ENCODE results near the gene PLEKHM1.
"Not testable (repeated sequence)": the region's sequence is repeated elsewhere in the genome, so short reads cannot be mapped to it uniquely, and the experiment has no call there.

PLEKHM1 gene

DNA sequence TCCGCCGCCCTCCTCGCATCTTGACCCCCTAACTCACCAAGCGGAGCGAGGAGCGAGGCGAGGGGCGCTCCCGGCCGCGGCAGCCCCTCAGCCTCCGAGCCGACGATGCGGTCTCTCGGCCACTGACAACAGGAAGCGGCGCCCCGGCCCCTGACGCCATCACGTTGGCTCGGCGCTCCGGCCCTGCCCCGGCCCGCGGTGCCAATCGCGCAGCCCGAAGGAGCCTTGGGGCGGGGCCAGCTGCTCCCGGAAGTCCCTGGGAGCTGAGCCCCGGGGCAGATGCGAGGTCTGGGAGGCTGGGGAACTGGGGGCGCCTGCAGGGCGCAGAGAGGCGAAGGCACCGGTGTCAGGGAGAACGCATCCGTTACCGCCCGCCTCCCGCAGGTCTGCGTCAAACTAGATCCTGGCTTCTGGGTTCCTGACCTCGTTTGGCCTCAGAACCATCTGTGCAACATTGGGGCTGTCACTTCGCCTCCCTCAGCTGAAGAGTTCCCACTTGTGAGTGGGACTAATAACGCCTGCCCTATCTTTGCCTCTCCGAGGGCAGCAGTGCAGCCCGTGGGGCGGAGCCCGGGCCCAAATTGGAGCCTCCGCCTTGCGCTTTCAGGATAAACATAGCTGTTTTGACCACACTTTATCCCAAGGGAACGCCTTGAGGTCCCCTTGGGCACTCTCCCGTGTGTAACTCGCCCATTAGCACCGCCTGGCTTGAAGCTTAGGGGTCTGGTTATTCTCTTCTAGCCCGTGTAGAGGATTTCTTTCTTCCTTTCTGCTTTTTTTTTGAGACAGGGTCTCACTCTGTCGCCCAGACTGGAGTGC is at the start of gene PLEKHM1:
Gene PLEKHM1 (minus strand): TSS at position 107 of the 819 bp plus-strand sequence. CDS start 8,237 bp downstream, outside the sequence.
- in situ Hi-C loops (cut with MboI; ENCODE audit: low sequenced_read_pairs) = not testable (repeated sequence)

GRCh38 chr17:45538168-45538567 is 47.6 kb upstream of the PLEKHM1 start:
- in situ Hi-C loops (cut with MboI; ENCODE audit: low sequenced_read_pairs) = not testable (repeated sequence)

GRCh38 chr17:45506072-45506471 is 15.6 kb upstream of the PLEKHM1 start:
- in situ Hi-C loops (cut with MboI; ENCODE audit: low sequenced_read_pairs) = not testable (repeated sequence)

DNA sequence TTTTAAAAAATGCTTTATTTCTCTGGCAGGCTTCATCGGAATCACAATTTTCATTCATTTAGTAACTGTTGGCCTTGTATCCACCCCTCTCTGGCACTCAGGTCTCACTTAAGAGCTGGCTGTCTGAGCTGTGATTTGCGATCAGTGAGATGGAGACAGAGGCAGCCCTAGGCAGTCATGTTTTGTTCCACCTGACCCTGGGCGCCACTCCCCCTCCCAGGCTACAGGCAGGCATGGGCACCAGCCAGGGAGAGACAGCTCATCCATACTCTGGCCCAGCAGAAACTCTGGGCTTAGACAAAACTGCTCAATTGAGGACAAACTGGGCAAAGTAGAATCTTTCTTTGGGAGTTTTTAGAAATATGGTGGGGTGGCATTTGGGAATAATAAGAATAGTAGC is 14.7 kb upstream of the PLEKHM1 start:
- in situ Hi-C loops (cut with MboI; ENCODE audit: low sequenced_read_pairs) = not testable (repeated sequence)

DNA sequence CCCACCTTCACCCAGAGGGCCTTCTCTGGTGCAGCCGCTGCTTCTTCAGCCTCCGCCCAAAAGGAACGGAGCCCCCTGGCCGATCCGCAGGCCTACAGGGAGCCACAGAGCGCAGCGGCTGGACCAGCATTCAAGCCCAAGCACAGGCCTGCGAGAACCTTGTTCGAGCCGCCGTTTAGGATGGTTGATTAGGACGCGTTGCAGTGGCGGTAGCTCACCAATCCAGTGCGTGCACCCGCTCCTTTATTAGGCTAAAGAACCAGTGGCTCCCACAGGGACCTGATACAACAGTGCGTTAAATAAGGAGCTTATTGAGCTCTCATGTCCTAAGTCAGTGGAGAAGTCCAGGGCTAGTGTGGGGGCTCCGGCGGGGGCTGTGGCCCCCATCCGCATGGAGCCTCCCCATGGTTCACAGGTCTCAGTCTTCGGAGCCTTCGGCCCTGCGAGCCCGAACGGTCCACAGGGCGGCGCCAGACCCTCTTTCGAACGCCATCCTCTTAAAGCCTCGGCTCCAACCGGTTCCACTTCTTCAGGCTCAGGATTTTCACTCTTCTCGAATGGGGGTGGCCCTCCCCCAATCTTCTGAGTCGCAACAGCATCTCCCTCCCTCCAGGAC is 10.7 kb upstream of the PLEKHM1 start:
- in situ Hi-C loops (cut with MboI; ENCODE audit: low sequenced_read_pairs) = not testable (repeated sequence)

GRCh38 chr17:45500478-45500877 is 10.0 kb upstream of the PLEKHM1 start:
- in situ Hi-C loops (cut with MboI; ENCODE audit: low sequenced_read_pairs) = not testable (repeated sequence)

- in situ Hi-C loops (cut with MboI; ENCODE audit: low sequenced_read_pairs) = not testable (repeated sequence)
These were observed 8.7 kb upstream of the PLEKHM1 start for GRCh38 chr17:45499208-45499607.

- in situ Hi-C loops (cut with MboI; ENCODE audit: low sequenced_read_pairs) = not testable (repeated sequence)
These were observed 7.9 kb upstream of the PLEKHM1 start for GRCh38 chr17:45498377-45498776.

DNA sequence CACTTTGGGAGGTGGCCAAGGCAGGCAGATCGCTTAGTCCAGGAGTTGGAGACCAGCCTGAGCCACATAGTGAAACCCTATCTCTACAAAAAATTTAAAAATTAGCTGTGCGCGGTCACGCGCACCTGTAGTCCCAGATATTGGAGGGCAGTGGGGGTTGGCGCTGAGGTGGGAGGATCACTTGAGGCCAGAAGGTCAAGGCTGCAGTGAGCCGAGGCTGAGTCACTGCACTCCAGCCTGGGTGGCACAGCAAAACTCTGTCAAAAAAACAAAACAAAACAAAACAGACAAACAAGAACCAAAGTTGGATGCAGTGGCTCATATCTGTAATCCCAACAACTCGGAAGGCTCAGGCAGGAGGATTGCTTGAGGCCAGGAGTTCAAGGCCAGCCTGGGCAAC is 6.9 kb upstream of the PLEKHM1 start:
- in situ Hi-C loops (cut with MboI; ENCODE audit: low sequenced_read_pairs) = not testable (repeated sequence)

GRCh38 chr17:45496507-45496906 is 6.0 kb upstream of the PLEKHM1 start:
- in situ Hi-C loops (cut with MboI; ENCODE audit: low sequenced_read_pairs) = not testable (repeated sequence)

- in situ Hi-C loops (cut with MboI; ENCODE audit: low sequenced_read_pairs) = not testable (repeated sequence)
These were observed 4.0 kb upstream of the PLEKHM1 start for GRCh38 chr17:45494556-45494955.

DNA sequence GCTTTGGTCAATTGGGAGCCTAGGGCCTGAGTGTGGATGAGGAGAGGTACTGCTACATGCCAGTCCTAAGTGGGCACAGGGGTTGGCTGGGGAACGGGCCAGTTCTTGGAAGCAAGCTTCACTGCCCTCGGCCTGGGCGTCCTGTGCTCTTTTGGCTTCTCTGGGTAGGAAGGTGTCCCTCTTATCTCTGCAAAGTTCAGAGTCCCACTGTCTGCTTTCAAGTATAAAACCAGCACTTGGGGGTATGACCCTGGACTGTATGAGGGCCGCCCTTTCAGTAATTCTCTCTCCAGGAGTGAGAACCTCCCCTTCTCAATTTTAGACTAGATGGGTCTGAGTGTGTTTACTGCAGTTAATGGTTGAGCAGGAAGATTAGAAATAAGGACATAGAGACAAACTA is 1.6 kb upstream of the PLEKHM1 start:
- in situ Hi-C loops (cut with MboI; ENCODE audit: low sequenced_read_pairs) = not testable (repeated sequence)

- in situ Hi-C loops (cut with MboI; ENCODE audit: low sequenced_read_pairs) = not testable (repeated sequence)
These were observed 323 bp downstream of the PLEKHM1 start for GRCh38 chr17:45490198-45490597.

DNA sequence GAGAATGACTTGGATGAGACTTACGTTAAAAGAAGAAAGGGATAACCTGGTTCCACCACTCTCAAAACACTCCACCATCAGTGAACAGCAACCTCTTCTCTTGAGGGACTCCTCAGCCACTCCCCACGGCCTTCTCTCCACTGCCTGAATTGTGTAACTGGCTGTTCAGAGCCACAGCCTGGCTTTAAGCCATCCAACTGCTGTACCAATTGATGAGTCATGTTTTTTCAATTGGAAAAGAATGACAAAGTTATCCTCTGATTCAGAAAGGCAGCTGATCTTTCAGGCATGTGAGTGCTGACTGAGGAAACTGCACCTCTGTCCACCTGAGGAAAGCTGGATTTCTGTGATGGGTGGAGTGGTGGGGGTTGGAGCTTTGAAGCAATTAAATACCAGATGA is 2.8 kb downstream of the PLEKHM1 start:
- in situ Hi-C loops (cut with MboI; ENCODE audit: low sequenced_read_pairs) = not testable (repeated sequence)

- in situ Hi-C loops (cut with MboI; ENCODE audit: low sequenced_read_pairs) = not testable (repeated sequence)
These were observed 6.8 kb downstream of the PLEKHM1 start for GRCh38 chr17:45483591-45484216.

DNA sequence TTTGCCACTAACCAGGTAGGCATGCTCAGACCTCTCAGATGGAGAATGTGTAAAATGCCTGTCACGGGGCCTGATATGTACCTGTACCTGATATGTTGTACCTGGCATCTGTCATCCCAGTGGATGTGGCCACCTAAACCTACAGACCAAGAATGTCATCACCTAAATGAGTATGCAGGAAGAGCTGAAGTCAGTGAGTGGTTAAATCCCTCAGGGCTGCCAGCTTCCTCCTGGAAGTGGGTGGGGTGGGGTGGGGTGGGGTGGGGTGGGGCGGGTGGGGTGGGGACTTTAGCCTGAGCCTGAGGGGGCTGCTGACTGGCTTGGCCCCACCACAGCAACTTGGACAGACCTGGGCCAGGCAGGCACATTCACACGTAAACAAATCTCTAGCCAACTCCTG is 7.3 kb downstream of the PLEKHM1 start:
- in situ Hi-C loops (cut with MboI; ENCODE audit: low sequenced_read_pairs) = not testable (repeated sequence)

DNA sequence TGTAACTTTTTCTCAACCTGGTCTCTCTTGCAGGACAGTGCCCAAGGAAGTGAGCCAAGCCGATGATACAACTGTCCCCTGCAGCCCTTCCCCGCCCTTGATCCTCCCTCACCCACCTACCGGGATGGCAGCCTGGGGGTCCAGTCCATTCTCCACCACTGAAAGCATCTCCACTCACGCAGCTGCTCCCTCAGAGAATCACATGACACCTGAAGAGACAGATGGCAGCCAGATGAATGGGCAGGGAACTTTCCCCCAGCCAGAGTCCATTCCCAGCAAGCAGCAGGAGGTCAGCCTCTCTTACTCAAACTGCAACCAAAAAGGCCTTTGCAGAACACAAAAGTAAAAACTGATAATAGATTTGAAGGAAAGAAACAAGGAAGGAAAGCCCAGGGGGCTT is 8.2 kb downstream of the PLEKHM1 start:
- in situ Hi-C loops (cut with MboI; ENCODE audit: low sequenced_read_pairs) = not testable (repeated sequence)

DNA sequence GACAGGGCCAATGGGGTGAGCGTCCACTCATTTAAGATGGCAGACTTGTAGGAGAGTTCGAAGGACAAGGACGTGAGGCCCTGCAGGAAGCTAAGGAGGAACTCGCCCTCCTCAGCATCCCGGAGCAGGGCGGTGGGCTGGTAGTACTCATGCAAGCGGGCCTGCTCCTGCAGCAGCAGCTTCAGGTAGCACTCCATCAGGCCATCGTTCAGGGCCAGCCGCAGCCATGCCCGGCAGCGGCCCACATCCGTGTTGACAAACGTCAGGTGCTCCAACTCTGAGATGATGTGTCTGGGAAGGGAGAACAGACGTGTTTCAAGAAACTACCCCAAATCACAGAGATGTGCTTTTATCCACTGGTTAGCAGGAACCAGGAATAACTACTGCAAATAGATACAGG is 15.1 kb downstream of the PLEKHM1 start:
- in situ Hi-C loops (cut with MboI; ENCODE audit: low sequenced_read_pairs) = not testable (repeated sequence)

DNA sequence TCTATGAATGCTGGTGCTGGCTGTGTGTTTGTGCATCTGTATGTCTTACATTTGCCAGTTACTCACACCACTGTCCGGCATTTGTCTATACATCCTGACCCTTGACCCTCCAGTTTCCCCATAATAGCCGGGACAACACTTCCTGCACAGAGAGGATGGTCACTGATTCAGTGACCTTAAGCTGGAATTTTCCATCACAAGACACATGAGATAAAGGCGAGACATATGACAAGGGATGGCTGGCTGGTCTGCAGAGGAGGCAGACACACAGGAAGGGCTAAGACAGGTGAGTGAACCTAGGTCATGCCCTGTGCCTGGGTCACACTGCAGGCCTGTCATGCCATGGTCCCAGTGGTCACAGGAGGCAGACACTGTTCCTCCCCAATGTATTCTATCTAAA is 18.3 kb downstream of the PLEKHM1 start:
- in situ Hi-C loops (cut with MboI; ENCODE audit: low sequenced_read_pairs) = not testable (repeated sequence)

DNA sequence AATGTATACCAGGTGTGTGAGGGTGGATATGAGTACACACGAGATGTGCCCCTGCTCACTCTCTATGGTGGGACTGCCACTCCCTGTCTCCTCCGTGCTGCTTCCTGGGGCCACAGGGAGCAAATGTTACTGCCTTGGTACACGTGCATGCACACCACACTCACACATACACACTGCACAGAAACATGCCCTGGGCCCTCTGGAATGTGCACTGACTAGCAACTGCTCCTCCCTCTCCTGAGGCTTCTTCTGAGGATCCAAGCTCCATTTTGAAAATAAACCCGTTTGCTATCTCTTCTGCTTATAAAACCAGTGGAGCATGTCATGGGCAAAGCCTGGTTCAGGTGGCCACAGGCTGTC is 21.3 kb downstream of the PLEKHM1 start:
- in situ Hi-C loops (cut with MboI; ENCODE audit: low sequenced_read_pairs) = not testable (repeated sequence)

DNA sequence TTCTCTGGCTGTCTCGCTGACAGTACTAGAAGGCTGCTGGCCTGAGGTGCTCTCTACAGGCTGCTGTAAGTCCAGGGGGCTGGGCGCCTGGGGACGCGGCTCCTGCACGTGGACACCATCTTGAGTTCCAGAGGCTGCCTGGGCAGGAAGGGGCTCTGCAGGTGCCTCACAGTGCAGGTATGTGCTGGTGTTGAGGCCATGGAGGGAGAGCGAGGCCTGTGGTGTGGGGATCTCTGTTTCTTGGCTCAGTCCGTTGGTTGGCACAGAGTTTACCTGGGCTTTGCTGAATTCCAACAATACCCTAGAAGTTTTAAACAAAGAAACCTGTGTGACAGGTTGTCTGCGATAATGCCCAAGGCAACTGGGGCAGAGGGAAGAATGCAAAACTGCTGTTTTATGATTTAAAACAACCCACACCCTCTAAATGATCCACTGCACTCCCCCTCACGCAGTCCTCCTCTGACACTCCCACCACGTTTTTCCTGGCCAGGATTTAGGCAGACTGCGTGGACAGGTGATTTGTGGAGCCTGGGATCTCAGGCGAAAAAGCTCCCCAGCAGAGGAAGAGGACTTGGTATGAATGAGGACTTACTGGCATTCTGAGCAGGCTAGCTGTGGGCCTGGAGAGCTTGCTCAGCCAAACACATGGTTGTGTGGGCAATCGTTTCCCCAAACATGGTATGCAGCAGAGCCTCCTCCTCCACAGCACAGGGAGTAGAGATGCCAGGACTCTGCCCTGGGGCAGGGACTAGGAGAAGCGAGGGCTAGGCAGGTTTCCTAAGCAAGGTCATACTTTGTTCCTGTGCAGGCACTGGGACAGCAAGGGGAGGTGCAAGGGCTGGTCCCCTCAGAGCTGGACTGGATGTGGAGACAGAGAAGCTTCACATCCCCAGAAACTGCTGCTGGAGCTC is 22.0 kb downstream of the PLEKHM1 start:
- in situ Hi-C loops (cut with MboI; ENCODE audit: low sequenced_read_pairs) = not testable (repeated sequence)
